HCT116 (cell line): ENCODE results near the gene NRGN. TPM values are rescaled to one million over a fixed set of nuclear protein-coding genes. Genes with fewer than 3 reads are reported as not detected.

ENCODE experiments used
- ATAC-seq: fragments of 200-7000 bp; cut with Tn5 transposase; 2 replicates; pipeline ENCODE4 v1.9.1; 2020; ENCODE audit warnings: mild to moderate bottlenecking, moderate library complexity
- BruUV-seq: library from RNA; stranded (reverse); fragments of 400-500 nt; replicated peaks from 2 replicates; lab custom pipeline; 2021; lab: Mats Ljungman, UMichigan
- CTCF ChIA-PET: fragments of 300-600 bp; sonication (Branson Sonifier 250); formaldehyde crosslinking; loops from one replicate; lab custom pipeline; 2021; ENCODE audit warnings: antibody characterized with exemption; lab: Charles Lee
- POLR2A ChIA-PET: fragments of 300-600, 350-600 bp; sonication (Branson Sonifier 250); formaldehyde crosslinking; loops from one replicate; lab custom pipeline; 2021; ENCODE audit warnings: antibody characterized with exemption; lab: Charles Lee
- RAD21 ChIA-PET, 2 experiments: fragments of 300-600 bp; sonication (Branson Sonifier 250); formaldehyde crosslinking; loops; one replicate each; lab custom pipeline; 2023; ENCODE audit warnings: low total read pairs in 2 of 2; ENCODE audit not compliant: uncharacterized antibody in 2 of 2, unreplicated experiment in 2 of 2, low non-redundant PET in 1 of 2; lab: Charles Lee
- DNase-seq: peaks from one replicate; pipeline ENCODE4 v3.0.0-alpha.2; 2010; ENCODE audit warnings: low read depth, low spot score
- H2AFZ ChIP-seq: fragments of 200-600 bp; shearing (Covaris generic), sonication (generic); 2 replicates; pipeline ENCODE4 v1.6.1; 2017; ENCODE audit warnings: low read depth, mixed run types, mixed read lengths, antibody characterized with exemption, low read length; ENCODE audit not compliant: poor library complexity, severe bottlenecking
- H3K27ac ChIP-seq: 2 replicates; pipeline ENCODE4 v1.5.1; 2012; ENCODE audit warnings: low read depth, low read length
- H3K27me3 ChIP-seq: fragments of 200-600 bp; sonication (generic); 2 replicates; pipeline ENCODE4 v1.6.1; 2016; ENCODE audit warnings: mixed run types, low read length, mixed read lengths; ENCODE audit not compliant: insufficient read depth
- H3K36me3 ChIP-seq, 2 experiments: fragments of 200-500 bp in 1 of 2; fragments of 200-600 bp in 1 of 2; sonication (Bioruptor generic) in 1 of 2; sonication (generic) in 1 of 2; 2 replicates each; pipeline versions ENCODE4 v1.5.1 to v1.6.1; 2014 to 2016; ENCODE audit warnings: low read length in 2 of 2, inconsistent platforms in 1 of 2, mixed read lengths in 1 of 2, mixed run types in 1 of 2; ENCODE audit not compliant: insufficient read depth in 2 of 2, control insufficient read depth in 1 of 2
- H3K4me1 ChIP-seq, 2 experiments: fragments of 200-600 bp in 1 of 2; sonication (generic) in 1 of 2; 2 replicates each; pipeline versions ENCODE4 v1.5.1 to v1.6.1; 2012 to 2017; ENCODE audit warnings: low read length in 2 of 2, inconsistent platforms in 1 of 2, mild to moderate bottlenecking in 1 of 2, mixed read lengths in 1 of 2, mixed run types in 1 of 2, moderate library complexity in 1 of 2; ENCODE audit not compliant: insufficient read depth in 2 of 2, control insufficient read depth in 1 of 2
- H3K4me2 ChIP-seq: fragments of 200-600 bp; sonication (generic); 2 replicates; pipeline ENCODE4 v1.6.1; 2017; ENCODE audit warnings: mixed run types, low read length, mixed read lengths
- H3K4me3 ChIP-seq, 2 experiments: fragments of 200-600 bp in 1 of 2; sonication (generic) in 1 of 2; replicated peaks in 1 of 2; 2 replicates each; pipeline ENCODE4 v1.5.1; 2011 to 2016; ENCODE audit warnings: low read length in 2 of 2, control low read depth in 1 of 2, low read depth in 1 of 2, mild to moderate bottlenecking in 1 of 2, mixed read lengths in 1 of 2, mixed run types in 1 of 2
- H3K79me2 ChIP-seq: fragments of 200-600 bp; sonication (generic); 2 replicates; pipeline ENCODE4 v1.6.1; 2017; ENCODE audit warnings: mild to moderate bottlenecking, mixed run types, low read length, moderate library complexity, mixed read lengths; ENCODE audit not compliant: insufficient read depth
- H3K9ac ChIP-seq: fragments of 200-600 bp; sonication (generic); 2 replicates; pipeline ENCODE4 v1.6.1; 2016; ENCODE audit warnings: low read length, mixed read lengths
- H3K9me2 ChIP-seq: fragments of 200-600 bp; sonication (generic), shearing (Covaris generic); 2 replicates; pipeline ENCODE4 v1.6.1; 2017; ENCODE audit warnings: mixed run types, mild to moderate bottlenecking, moderate library complexity; ENCODE audit not compliant: insufficient read depth
- H3K9me3 ChIP-seq, 2 experiments: fragments of 200-500 bp in 1 of 2; fragments of 200-600 bp in 1 of 2; sonication (Bioruptor generic) in 1 of 2; sonication (generic) in 1 of 2; 2 replicates each; pipeline ENCODE4 v1.6.1; 2014 to 2017; ENCODE audit warnings: low read length in 2 of 2, mixed read lengths in 2 of 2, inconsistent platforms in 1 of 2, low read depth in 1 of 2, mild to moderate bottlenecking in 1 of 2, mixed run types in 1 of 2, moderate library complexity in 1 of 2; ENCODE audit not compliant: control insufficient read depth in 1 of 2, insufficient read depth in 1 of 2
- H4K20me1 ChIP-seq: fragments of 200-600 bp; sonication (generic), shearing (Covaris generic); 2 replicates; pipeline ENCODE4 v1.6.1; 2017; ENCODE audit warnings: mixed run types, mild to moderate bottlenecking, moderate library complexity; ENCODE audit not compliant: insufficient read depth
- ATF3 ChIP-seq: IDR thresholded peaks from 2 replicates; pipeline ENCODE4 v1.6.1; 2012
- EZH2 ChIP-seq: fragments of 200-600 bp; sonication (generic); IDR thresholded peaks from 2 replicates; pipeline ENCODE4 v1.6.1; 2017; ENCODE audit warnings: antibody characterized with exemption, mixed run types
- EZH2phosphoT487 ChIP-seq: fragments of 200-600 bp; IDR thresholded peaks from 2 replicates; pipeline ENCODE4 v1.6.1; 2018; ENCODE audit warnings: antibody characterized with exemption, borderline replicate concordance
- MAX ChIP-seq: IDR thresholded peaks from 2 replicates; pipeline ENCODE4 v1.6.1; 2012
- POLR2A ChIP-seq: IDR thresholded peaks from 2 replicates; pipeline ENCODE4 v1.7.0; 2011; ENCODE audit warnings: borderline replicate concordance; ENCODE audit not compliant: insufficient read depth, insufficient read length; ENCODE audit errors: extremely low read depth
- RAD21 ChIP-seq: IDR thresholded peaks from 2 replicates; pipeline ENCODE4 v1.6.1; 2012; ENCODE audit warnings: low read depth, mild to moderate bottlenecking
- SP1 ChIP-seq: IDR thresholded peaks from 2 replicates; pipeline ENCODE4 v1.6.1; 2012; ENCODE audit warnings: low read depth
- TCF7L2 ChIP-seq: IDR thresholded peaks from 2 replicates; pipeline ENCODE4 v1.7.0; 2011; ENCODE audit warnings: borderline replicate concordance, inconsistent platforms; ENCODE audit not compliant: insufficient read depth, insufficient read length; ENCODE audit errors: extremely low read depth
- YY1 ChIP-seq: IDR thresholded peaks from 2 replicates; pipeline ENCODE4 v1.6.1; 2011; ENCODE audit warnings: low read length, low read depth, moderate library complexity, mild to moderate bottlenecking; ENCODE audit not compliant: insufficient replicate concordance; ENCODE audit errors: extremely low read depth
- intact Hi-C: fragments of 100-400 bp; cut with micrococcal nuclease; formaldehyde crosslinking; loops from 2 replicates; pipeline ENCODE4 v1.10.0; 2022
- total RNA-seq: library from RNA; stranded (reverse); gene quantifications from one replicate; pipeline ENCODE4 v1.2.1, GENCODE V29; 2021; ENCODE audit not compliant: unreplicated experiment
- TF ChIP-seq, protein P1 (sequence below), 3 experiments: fragments of 200-600 bp in 1 of 3; sonication (generic) in 1 of 3; IDR thresholded peaks in 2 of 3; conservative IDR thresholded peaks in 1 of 3; 2 replicates each; pipeline ENCODE4 v1.5.1; 2012 to 2017; ENCODE audit warnings: low read depth in 2 of 3, low read length in 2 of 3, antibody characterized with exemption in 1 of 3, borderline replicate concordance in 1 of 3, control low read depth in 1 of 3, mild to moderate bottlenecking in 1 of 3, mixed read lengths in 1 of 3, mixed run types in 1 of 3, moderate library complexity in 1 of 3; ENCODE audit not compliant: insufficient read depth in 1 of 3

The NRGN gene
- total RNA-seq, 1 experiment from 2014 or later = 33.3 TPM

DNA sequence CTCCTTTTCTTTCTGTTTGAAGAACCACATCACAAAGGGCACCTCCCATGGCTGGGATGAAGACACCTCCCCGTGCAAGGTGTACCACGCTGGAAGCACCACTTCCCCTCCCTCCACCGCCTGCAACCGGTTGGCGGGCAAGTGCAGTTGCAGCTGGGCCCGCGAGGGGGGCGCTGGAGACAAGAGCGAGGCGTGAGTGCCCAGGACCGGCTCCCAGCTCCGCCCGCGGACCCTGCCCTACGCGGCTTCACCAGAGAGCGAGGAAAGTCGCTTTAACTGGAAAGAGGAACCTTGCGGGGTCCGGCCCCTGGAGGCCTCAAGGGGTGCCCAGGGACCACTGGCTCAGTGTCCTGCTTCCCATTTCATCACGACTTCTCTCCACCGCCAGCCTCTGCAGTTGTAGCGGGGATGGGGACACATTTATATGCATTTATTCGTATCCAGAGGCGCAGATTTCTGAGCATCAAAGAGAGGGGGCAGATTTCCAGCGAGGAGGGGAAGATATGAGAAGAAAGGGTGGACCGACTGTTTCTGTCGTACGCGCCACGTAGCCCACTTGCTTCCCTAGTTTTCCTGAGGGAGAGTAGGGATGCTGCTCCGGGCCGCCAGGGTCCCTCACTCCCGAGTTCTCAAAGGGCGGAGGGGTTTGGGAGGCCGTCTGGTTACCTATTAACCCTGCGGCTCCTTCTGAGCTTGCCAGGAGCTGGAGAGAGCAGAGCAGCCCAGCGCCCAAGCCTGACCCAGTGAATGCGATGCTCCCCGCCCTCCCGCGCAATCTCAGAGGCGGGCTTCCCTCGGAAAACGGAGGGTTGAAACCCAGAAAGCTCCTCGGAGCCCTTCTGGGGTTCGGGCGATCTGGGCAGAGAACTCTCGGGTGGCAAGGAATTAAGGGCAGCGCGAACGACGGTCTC is 18.9 kb downstream of the NRGN start:
- Histone ChIP-seq H3K79me2 (no peaks in the 10 kb centered on the region), H3K9me2 (no peaks in the 10 kb centered on the region), H3K27me3 (no peaks in the 10 kb centered on the region), H3K27ac (no peak overlapping the region), H4K20me1 (no peaks in the 10 kb centered on the region; the same call in 1 of the 2 replicates), H3K9me3 (no peaks in the 10 kb centered on the region), H3K36me3 (no peaks in the 10 kb centered on the region), H2AFZ (no peak overlapping the region), H3K4me2 (peak overlapping the region; percentile 69), H3K4me1 (peaks cover 14 to 36% of the 10 kb centered on the region in 2 experiments), H3K4me3 (peak overlapping the region; percentile 5 to 28; a peak in 3 of 4 replicates), H3K9ac (no peak overlapping the region)
- DNase-seq (peak; percentile 59), ATAC-seq (peak; percentile 79)
- ChIA-PET RAD21 (interaction anchor here in 1 of 2 experiments (0.9 kb wide), 1 partner anchor 90 kb away, joined by 4 read pairs; no protein-coding TSS in a partner anchor), CTCF (interaction anchor here (0.9 to 1.8 kb wide), 4 partner anchors 12 to 89 kb away, joined by 4 to 9 read pairs (median 6); no protein-coding TSS in a partner anchor), POLR2A (interaction anchor here (1.1 kb wide), 1 partner anchor 12 kb away, joined by 5 read pairs; no protein-coding TSS in a partner anchor)
- TF ChIP-seq POLR2A = no peak
- TF ChIP-seq YY1 = peak; percentile 42
- peak; percentile 11 for TF ChIP-seq TCF7L2
- no peak for TF ChIP-seq MAX
- no peak for TF ChIP-seq EZH2
- TF ChIP-seq, protein P1, sequence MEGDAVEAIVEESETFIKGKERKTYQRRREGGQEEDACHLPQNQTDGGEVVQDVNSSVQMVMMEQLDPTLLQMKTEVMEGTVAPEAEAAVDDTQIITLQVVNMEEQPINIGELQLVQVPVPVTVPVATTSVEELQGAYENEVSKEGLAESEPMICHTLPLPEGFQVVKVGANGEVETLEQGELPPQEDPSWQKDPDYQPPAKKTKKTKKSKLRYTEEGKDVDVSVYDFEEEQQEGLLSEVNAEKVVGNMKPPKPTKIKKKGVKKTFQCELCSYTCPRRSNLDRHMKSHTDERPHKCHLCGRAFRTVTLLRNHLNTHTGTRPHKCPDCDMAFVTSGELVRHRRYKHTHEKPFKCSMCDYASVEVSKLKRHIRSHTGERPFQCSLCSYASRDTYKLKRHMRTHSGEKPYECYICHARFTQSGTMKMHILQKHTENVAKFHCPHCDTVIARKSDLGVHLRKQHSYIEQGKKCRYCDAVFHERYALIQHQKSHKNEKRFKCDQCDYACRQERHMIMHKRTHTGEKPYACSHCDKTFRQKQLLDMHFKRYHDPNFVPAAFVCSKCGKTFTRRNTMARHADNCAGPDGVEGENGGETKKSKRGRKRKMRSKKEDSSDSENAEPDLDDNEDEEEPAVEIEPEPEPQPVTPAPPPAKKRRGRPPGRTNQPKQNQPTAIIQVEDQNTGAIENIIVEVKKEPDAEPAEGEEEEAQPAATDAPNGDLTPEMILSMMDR (IDR thresholded peaks at IDR 0.05 in 2 of 3, conservative IDR thresholded peaks at IDR 0.05 in 1 of 3; ENCODE audit: borderline replicate concordance in 1 of 3, insufficient read depth in 1 of 3, low read depth in 2 of 3, low read length in 2 of 3) = peak; percentile 64 to 72 (median 72); a peak in 5 of 6 replicates
- no peak for TF ChIP-seq EZH2phosphoT487
- TF ChIP-seq SP1 = no peak
- TF ChIP-seq ATF3 = no peak
- peak; percentile 61 for TF ChIP-seq RAD21
- intact Hi-C loops = loop anchor here (1.0 kb wide), 1 partner anchor 11 kb away; no protein-coding TSS in a partner anchor
- no TSS peak for BruUV-seq
